WTC11 (cell line): ENCODE data around the gene ANKRD53. TPM values are rescaled to one million over a fixed set of nuclear protein-coding genes. Genes with fewer than 3 reads are reported as not detected.

Experiments
- ATAC-seq: fragments of 200-7000 bp; cut with Tn5 transposase; 2 replicates; pipeline ENCODE4 v1.10.0; 2021; ENCODE audit warnings: mild to moderate bottlenecking, moderate library complexity
- CTCF ChIA-PET: fragments of 300-600 bp; sonication (Branson Sonifier 250); formaldehyde crosslinking; loops from one replicate; lab custom pipeline; 2021; ENCODE audit warnings: antibody characterized with exemption; lab: Charles Lee
- POLR2A ChIA-PET: fragments of 350-600 bp; sonication (Branson Sonifier 250); formaldehyde crosslinking; loops from one replicate; lab custom pipeline; 2021; ENCODE audit warnings: antibody characterized with exemption; lab: Charles Lee
- DNase-seq: peaks from one replicate; pipeline ENCODE4 v3.0.0; 2021; ENCODE audit warnings: low spot score
- H3K27ac Mint-ChIP-seq: 2 replicates; pipeline ENCODE4 v1.8.0; 2021; ENCODE audit warnings: mixed read lengths
- H3K27me3 Mint-ChIP-seq: 2 replicates; pipeline ENCODE4 v1.8.0; 2021; ENCODE audit warnings: low read depth, mild to moderate bottlenecking, moderate library complexity, mixed read lengths
- H3K36me3 Mint-ChIP-seq: 2 replicates; pipeline ENCODE4 v1.8.0; 2021; ENCODE audit warnings: mixed read lengths
- H3K4me1 Mint-ChIP-seq: 2 replicates; pipeline ENCODE4 v1.8.0; 2022; ENCODE audit warnings: mixed read lengths
- H3K4me3 Mint-ChIP-seq: 2 replicates; pipeline ENCODE4 v1.8.0; 2021; ENCODE audit warnings: mild to moderate bottlenecking, moderate library complexity, mixed read lengths
- H3K9me3 Mint-ChIP-seq: 2 replicates; pipeline ENCODE4 v1.8.0; 2021; ENCODE audit warnings: mixed read lengths
- ATF3 ChIP-seq: sonication (generic); formaldehyde crosslinking; conservative IDR thresholded peaks from 2 replicates; pipeline ENCODE4 v1.8.1; 2022; ENCODE audit warnings: mild to moderate bottlenecking, missing genetic modification reagents
- CREM ChIP-seq: sonication (generic); formaldehyde crosslinking; IDR thresholded peaks from 2 replicates; pipeline ENCODE4 v1.8.1; 2022; ENCODE audit warnings: mild to moderate bottlenecking, missing genetic modification reagents, moderate library complexity
- ERG ChIP-seq: fragments of 250-450 bp; sonication (Bioruptor Pico); IDR thresholded peaks from 2 replicates; pipeline ENCODE4 v1.8.0; 2021; ENCODE audit warnings: mild to moderate bottlenecking
- ESRRA ChIP-seq: sonication (generic); formaldehyde crosslinking; IDR thresholded peaks from 2 replicates; pipeline ENCODE4 v1.8.1; 2022; ENCODE audit warnings: mild to moderate bottlenecking, missing genetic modification reagents, borderline replicate concordance
- FOXP1 ChIP-seq: sonication (generic); formaldehyde crosslinking; IDR thresholded peaks from 2 replicates; pipeline ENCODE4 v1.8.0; 2022; ENCODE audit warnings: missing genetic modification reagents, mild to moderate bottlenecking, moderate library complexity, borderline replicate concordance
- GABPB1 ChIP-seq: sonication (generic); formaldehyde crosslinking; IDR thresholded peaks from 2 replicates; pipeline ENCODE4 v1.8.1; 2023; ENCODE audit warnings: mild to moderate bottlenecking, missing genetic modification reagents
- GRHL2 ChIP-seq: fragments of 250-450 bp; sonication (Bioruptor Pico); IDR thresholded peaks from 2 replicates; pipeline ENCODE4 v1.8.0; 2022; ENCODE audit warnings: mild to moderate bottlenecking, moderate library complexity; ENCODE audit not compliant: insufficient replicate concordance, severe bottlenecking
- NR2C2 ChIP-seq: sonication (generic); formaldehyde crosslinking; IDR thresholded peaks from 2 replicates; pipeline ENCODE4 v1.8.0; 2022; ENCODE audit warnings: mild to moderate bottlenecking, missing genetic modification reagents
- NR3C1 ChIP-seq: sonication (generic); formaldehyde crosslinking; conservative IDR thresholded peaks from 2 replicates; pipeline ENCODE4 v1.8.1; 2023; ENCODE audit warnings: low read depth, mild to moderate bottlenecking, missing genetic modification reagents
- OVOL2 ChIP-seq: fragments of 250-450 bp; sonication (Bioruptor Pico); IDR thresholded peaks from 2 replicates; pipeline ENCODE4 v1.9.0; 2021; ENCODE audit warnings: mild to moderate bottlenecking, borderline replicate concordance
- PRRX2 ChIP-seq: fragments of 250-450 bp; sonication (Bioruptor Pico); IDR thresholded peaks from 2 replicates; pipeline ENCODE4 v1.8.0; 2021; ENCODE audit warnings: mild to moderate bottlenecking
- RELA ChIP-seq: sonication (generic); formaldehyde crosslinking; IDR thresholded peaks from 2 replicates; pipeline ENCODE4 v1.8.1; 2022; ENCODE audit warnings: missing genetic modification reagents, mild to moderate bottlenecking, borderline replicate concordance
- SP1 ChIP-seq: sonication (generic); formaldehyde crosslinking; conservative IDR thresholded peaks from 2 replicates; pipeline ENCODE4 v1.8.1; 2022; ENCODE audit warnings: missing genetic modification reagents
- TCF7 ChIP-seq: sonication (generic); formaldehyde crosslinking; IDR thresholded peaks from 2 replicates; pipeline ENCODE4 v1.8.0; 2022; ENCODE audit warnings: mild to moderate bottlenecking, low read depth, missing genetic modification reagents, moderate library complexity
- TP53 ChIP-seq: sonication (generic); formaldehyde crosslinking; IDR thresholded peaks from 2 replicates; pipeline ENCODE4 v1.8.1; 2023; ENCODE audit warnings: mild to moderate bottlenecking, missing genetic modification reagents
- total RNA-seq: library from RNA; stranded (reverse); gene quantifications from 3 replicates; pipeline ENCODE4 v1.2.3, GENCODE V29; 2021
- TF ChIP-seq, protein P1 (sequence below): sonication (generic); formaldehyde crosslinking; IDR thresholded peaks from 2 replicates; pipeline ENCODE4 v1.8.1; 2022; ENCODE audit warnings: low read depth, missing genetic modification reagents, borderline replicate concordance
- TF ChIP-seq, protein P2 (sequence below): sonication (generic); formaldehyde crosslinking; IDR thresholded peaks from 2 replicates; pipeline ENCODE4 v1.8.1; 2023; ENCODE audit warnings: mild to moderate bottlenecking, missing genetic modification reagents, moderate library complexity
- TF ChIP-seq, protein P3 (sequence below): sonication (generic); formaldehyde crosslinking; IDR thresholded peaks from 2 replicates; pipeline ENCODE4 v1.8.0; 2022; ENCODE audit warnings: mild to moderate bottlenecking, missing genetic modification reagents
- TF ChIP-seq, protein P4 (sequence below): sonication (generic); formaldehyde crosslinking; conservative IDR thresholded peaks from 2 replicates; pipeline ENCODE4 v1.8.1; 2023; ENCODE audit warnings: mild to moderate bottlenecking, low read depth, missing genetic modification reagents, moderate library complexity
- TF ChIP-seq, protein P5 (sequence below): fragments of 200-600 bp; IDR thresholded peaks from 2 replicates; pipeline ENCODE4 v1.8.0; 2022; ENCODE audit warnings: antibody characterized with exemption

The ANKRD53 gene
- total RNA-seq, 1 experiment from 2014 or later, result 0.81 TPM

GRCh38 chr2:70984576-70985282 lies 6.3 kb downstream of the ANKRD53 start (continued):
- TF ChIP-seq, protein P1, sequence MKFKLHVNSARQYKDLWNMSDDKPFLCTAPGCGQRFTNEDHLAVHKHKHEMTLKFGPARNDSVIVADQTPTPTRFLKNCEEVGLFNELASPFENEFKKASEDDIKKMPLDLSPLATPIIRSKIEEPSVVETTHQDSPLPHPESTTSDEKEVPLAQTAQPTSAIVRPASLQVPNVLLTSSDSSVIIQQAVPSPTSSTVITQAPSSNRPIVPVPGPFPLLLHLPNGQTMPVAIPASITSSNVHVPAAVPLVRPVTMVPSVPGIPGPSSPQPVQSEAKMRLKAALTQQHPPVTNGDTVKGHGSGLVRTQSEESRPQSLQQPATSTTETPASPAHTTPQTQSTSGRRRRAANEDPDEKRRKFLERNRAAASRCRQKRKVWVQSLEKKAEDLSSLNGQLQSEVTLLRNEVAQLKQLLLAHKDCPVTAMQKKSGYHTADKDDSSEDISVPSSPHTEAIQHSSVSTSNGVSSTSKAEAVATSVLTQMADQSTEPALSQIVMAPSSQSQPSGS, result no peak
- TF ChIP-seq ERG (CRISPR knock-in tag) (0 out of 2 replicates have a peak, but pooled peaks have one; percentile 56), NR2C2 (CRISPR knock-in tag) (no peak), NR3C1 (CRISPR knock-in tag) (no peak), CREM (CRISPR knock-in tag) (0 out of 2 replicates have a peak, but pooled peaks have one; percentile 45), FOXP1 (CRISPR knock-in tag) (peak; percentile 84; the same call in 1 of the 2 replicates), PRRX2 (CRISPR knock-in tag) (no peak)
- TF ChIP-seq, protein P2, sequence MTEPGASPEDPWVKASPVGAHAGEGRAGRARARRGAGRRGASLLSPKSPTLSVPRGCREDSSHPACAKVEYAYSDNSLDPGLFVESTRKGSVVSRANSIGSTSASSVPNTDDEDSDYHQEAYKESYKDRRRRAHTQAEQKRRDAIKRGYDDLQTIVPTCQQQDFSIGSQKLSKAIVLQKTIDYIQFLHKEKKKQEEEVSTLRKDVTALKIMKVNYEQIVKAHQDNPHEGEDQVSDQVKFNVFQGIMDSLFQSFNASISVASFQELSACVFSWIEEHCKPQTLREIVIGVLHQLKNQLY (CRISPR knock-in tag), result 0 out of 2 replicates have a peak, but pooled peaks have one; percentile 29
- TF ChIP-seq, protein P3, sequence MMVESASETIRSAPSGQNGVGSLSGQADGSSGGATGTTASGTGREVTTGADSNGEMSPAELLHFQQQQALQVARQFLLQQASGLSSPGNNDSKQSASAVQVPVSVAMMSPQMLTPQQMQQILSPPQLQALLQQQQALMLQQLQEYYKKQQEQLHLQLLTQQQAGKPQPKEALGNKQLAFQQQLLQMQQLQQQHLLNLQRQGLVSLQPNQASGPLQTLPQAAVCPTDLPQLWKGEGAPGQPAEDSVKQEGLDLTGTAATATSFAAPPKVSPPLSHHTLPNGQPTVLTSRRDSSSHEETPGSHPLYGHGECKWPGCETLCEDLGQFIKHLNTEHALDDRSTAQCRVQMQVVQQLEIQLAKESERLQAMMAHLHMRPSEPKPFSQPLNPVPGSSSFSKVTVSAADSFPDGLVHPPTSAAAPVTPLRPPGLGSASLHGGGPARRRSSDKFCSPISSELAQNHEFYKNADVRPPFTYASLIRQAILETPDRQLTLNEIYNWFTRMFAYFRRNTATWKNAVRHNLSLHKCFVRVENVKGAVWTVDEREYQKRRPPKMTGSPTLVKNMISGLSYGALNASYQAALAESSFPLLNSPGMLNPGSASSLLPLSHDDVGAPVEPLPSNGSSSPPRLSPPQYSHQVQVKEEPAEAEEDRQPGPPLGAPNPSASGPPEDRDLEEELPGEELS (CRISPR knock-in tag), result 0 out of 2 replicates have a peak, but pooled peaks have one; percentile 16

DNA sequence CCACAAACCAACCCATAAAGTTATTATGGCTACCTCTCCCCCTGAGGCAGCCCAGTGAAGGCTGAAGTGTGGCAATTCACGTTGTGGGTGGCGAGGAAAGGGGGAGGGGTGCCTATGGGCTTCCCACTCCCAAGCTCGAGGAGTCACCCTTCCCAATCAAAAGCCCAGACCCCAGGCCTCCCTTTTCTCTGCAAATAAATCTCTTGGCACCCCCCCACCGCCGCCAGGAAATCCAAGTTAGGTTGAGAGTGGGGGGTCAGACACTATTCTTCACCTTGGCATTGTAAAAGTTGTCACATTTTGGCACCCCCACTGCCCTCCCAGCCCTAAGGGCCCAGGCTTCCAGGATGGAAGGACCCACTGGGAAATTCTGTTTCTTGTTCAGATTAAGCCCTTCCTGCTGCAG lies 6.9 kb downstream of the ANKRD53 start:
- no peak overlapping the region for H3K4me3 Mint-ChIP-seq
- POLR2A ChIA-PET, result no interaction called here
- ATAC-seq (no peak), DNase-seq (no peak)
- peaks cover 9% of the 10 kb centered on the region; the same call in 1 of the 2 replicates for H3K27me3 Mint-ChIP-seq
- H3K27ac Mint-ChIP-seq, result no peak overlapping the region
- CTCF ChIA-PET, result interaction anchor here (0.6 to 4.9 kb wide), 17 partner anchors 12 to 1894 kb away, joined by 3 to 68 read pairs (median 8); partner anchors contain the start of genes MCEE, MPHOSPH10 and NAGK
- H3K9me3 Mint-ChIP-seq, result no peaks in the 10 kb centered on the region
- peaks cover 5% of the 10 kb centered on the region for H3K4me1 Mint-ChIP-seq
- H3K36me3 Mint-ChIP-seq, result peaks cover 12% of the 10 kb centered on the region
- TF ChIP-seq TCF7 (CRISPR knock-in tag), result no peak
- no peak for TF ChIP-seq OVOL2 (CRISPR knock-in tag)
- TF ChIP-seq GRHL2, result no peak
- TF ChIP-seq, protein P1, result no peak
- TF ChIP-seq NR2C2 (CRISPR knock-in tag), result no peak
- TF ChIP-seq, protein P4, sequence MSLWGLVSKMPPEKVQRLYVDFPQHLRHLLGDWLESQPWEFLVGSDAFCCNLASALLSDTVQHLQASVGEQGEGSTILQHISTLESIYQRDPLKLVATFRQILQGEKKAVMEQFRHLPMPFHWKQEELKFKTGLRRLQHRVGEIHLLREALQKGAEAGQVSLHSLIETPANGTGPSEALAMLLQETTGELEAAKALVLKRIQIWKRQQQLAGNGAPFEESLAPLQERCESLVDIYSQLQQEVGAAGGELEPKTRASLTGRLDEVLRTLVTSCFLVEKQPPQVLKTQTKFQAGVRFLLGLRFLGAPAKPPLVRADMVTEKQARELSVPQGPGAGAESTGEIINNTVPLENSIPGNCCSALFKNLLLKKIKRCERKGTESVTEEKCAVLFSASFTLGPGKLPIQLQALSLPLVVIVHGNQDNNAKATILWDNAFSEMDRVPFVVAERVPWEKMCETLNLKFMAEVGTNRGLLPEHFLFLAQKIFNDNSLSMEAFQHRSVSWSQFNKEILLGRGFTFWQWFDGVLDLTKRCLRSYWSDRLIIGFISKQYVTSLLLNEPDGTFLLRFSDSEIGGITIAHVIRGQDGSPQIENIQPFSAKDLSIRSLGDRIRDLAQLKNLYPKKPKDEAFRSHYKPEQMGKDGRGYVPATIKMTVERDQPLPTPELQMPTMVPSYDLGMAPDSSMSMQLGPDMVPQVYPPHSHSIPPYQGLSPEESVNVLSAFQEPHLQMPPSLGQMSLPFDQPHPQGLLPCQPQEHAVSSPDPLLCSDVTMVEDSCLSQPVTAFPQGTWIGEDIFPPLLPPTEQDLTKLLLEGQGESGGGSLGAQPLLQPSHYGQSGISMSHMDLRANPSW (CRISPR knock-in tag), result no peak
- TF ChIP-seq, protein P5, sequence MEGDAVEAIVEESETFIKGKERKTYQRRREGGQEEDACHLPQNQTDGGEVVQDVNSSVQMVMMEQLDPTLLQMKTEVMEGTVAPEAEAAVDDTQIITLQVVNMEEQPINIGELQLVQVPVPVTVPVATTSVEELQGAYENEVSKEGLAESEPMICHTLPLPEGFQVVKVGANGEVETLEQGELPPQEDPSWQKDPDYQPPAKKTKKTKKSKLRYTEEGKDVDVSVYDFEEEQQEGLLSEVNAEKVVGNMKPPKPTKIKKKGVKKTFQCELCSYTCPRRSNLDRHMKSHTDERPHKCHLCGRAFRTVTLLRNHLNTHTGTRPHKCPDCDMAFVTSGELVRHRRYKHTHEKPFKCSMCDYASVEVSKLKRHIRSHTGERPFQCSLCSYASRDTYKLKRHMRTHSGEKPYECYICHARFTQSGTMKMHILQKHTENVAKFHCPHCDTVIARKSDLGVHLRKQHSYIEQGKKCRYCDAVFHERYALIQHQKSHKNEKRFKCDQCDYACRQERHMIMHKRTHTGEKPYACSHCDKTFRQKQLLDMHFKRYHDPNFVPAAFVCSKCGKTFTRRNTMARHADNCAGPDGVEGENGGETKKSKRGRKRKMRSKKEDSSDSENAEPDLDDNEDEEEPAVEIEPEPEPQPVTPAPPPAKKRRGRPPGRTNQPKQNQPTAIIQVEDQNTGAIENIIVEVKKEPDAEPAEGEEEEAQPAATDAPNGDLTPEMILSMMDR, result no peak
- TF ChIP-seq RELA (CRISPR knock-in tag), result no peak
- TF ChIP-seq SP1 (CRISPR knock-in tag), result no peak
- TF ChIP-seq TP53, result no peak
- TF ChIP-seq, protein P2 (CRISPR knock-in tag), result no peak
- no peak for TF ChIP-seq GABPB1 (CRISPR knock-in tag)
- TF ChIP-seq ESRRA (CRISPR knock-in tag), result no peak
- no peak for TF ChIP-seq ATF3 (CRISPR knock-in tag)
